ENCODE results near the gene PPM1L. TPM values are rescaled to one million over a fixed set of nuclear protein-coding genes. Genes with fewer than 3 reads are reported as not detected.

Gene PPM1L
- total and polyA plus RNA-seq, 10 of the 15 experiments (the other 5 are each of a cell fraction or from before 2014, with no cell fraction given) = under 0.01 to 0.33 (median 0.06) TPM; not detected in 1

DNA sequence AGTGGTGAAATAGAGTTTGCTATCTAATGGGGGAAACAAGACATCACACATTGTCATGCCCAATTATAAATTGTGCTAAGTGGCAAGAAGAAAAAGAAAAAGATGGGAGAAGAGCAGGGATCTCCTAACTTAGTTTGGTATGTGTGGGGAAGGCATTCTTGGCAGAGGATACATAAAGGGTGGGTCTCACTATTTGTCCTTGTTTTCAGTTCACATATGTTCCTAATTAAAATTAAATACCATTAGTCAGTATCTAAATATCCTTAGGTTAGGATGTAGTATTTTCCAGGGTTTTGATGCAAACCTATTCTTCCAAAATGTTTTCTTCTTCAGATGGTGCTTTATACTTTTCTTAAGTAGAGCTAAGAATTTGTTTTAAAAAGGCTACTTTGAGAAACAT lies 175.4 kb downstream of the PPM1L start (continued):
- no peak for TF ChIP-seq IKZF2 (IDR thresholded peaks at IDR 0.05)

GRCh38 chr3:160935413-160936095 lies 179.5 kb downstream of the PPM1L start:
- 44% methylated on average over 6 of the region's 6 CpGs for WGBS (ENCODE audit: insufficient coverage, insufficient replicate concordance, low lambda C conversion rate, missing lambda C conversion rate)
- no peak overlapping the region for H3K9ac ChIP-seq (ENCODE audit: control insufficient read depth, insufficient read depth, low read length)
- TF ChIP-seq MEF2A (IDR thresholded peaks at IDR 0.05; ENCODE audit: insufficient read depth, low read depth, low read length) (no peak), EED (IDR thresholded peaks at IDR 0.05; ENCODE audit: low read depth) (no peak), POLR2A (IDR thresholded peaks at IDR 0.05; ENCODE audit: low read depth, low read length) (no peak), KAT2A (conservative IDR thresholded peaks at IDR 0.05; ENCODE audit: control insufficient read depth, low read depth, low read length) (no peak)
- ATAC-seq (no peak), FAIRE-seq (no peak), DNase-seq (ENCODE audit: low read depth, low spot score) (no peak)
- no peak overlapping the region for H2AFZ ChIP-seq (ENCODE audit: control insufficient read depth, low read depth, low read length)
- H3K79me2 ChIP-seq (ENCODE audit: control insufficient read depth, insufficient read depth, low read length) = no peaks in the 10 kb centered on the region
- no TSS peak for BruUV-seq (replicated peaks)
- no peak overlapping the region for H3K4me2 ChIP-seq (ENCODE audit: control insufficient read depth, insufficient read depth)
- H3K9me3 ChIP-seq (replicated peaks; ENCODE audit: control insufficient read depth, insufficient read depth, low read length) = no peaks in the 10 kb centered on the region
- ChIA-PET SMC1A (ENCODE audit: uncharacterized antibody, unreplicated experiment) (no interaction called here), CTCF (interaction anchor here (1.4 kb wide), 1 partner anchor 227 kb away, joined by 3 read pairs; no protein-coding TSS in a partner anchor), POLR2A (no interaction called here), RAD21 (ENCODE audit: unreplicated experiment) (no interaction called here)
- in situ Hi-C loops (cut with MboI) = no loop called here
- peaks cover 0 to under 1% of the 10 kb centered on the region in 2 experiments; a peak in 2 of 4 replicates for H3K27me3 ChIP-seq (replicated peaks in 1 of 2; ENCODE audit: control insufficient read depth in 2 of 2, insufficient read depth in 2 of 2, low read length in 1 of 2)
- no peaks in the 10 kb centered on the region for H3K4me1 ChIP-seq (ENCODE audit: control insufficient read depth, insufficient read depth, low read length)
- H3K4me3 ChIP-seq = no peak overlapping the region
- H4K20me1 ChIP-seq (ENCODE audit: control insufficient read depth, insufficient read depth) = no peaks in the 10 kb centered on the region
- H3K36me3 ChIP-seq (ENCODE audit: control insufficient read depth in 2 of 2, insufficient read depth in 2 of 2, low read length in 1 of 2) = no peaks in the 10 kb centered on the region
- no peak overlapping the region for H3K27ac ChIP-seq (ENCODE audit: control insufficient read depth, insufficient read depth)
- intact Hi-C loops (cut with micrococcal nuclease; ENCODE audit: unreplicated experiment) = no loop called here

Data from GM12878 (cell line).